Activated T-helper 2 cell treated with anti-CD3 and anti-CD28 coated beads, Interferon-gamma antibody, Interleukin-2, Interleukin-4, amounts not matched to agents 10 μg/mL and 5 μg/mL and 100 μg/mL, durations not matched to agents 14 hours and 24 hours and 36 hours (primary cell): ENCODE results near the gene MT1G. TPM values are rescaled to one million over a fixed set of nuclear protein-coding genes. Genes with fewer than 3 reads are reported as not detected.
"Not testable (repeated sequence)": the region's sequence is repeated elsewhere in the genome, so short reads cannot be mapped to it uniquely, and the experiment has no call there.

ENCODE experiments used
- DNase-seq: peaks from one replicate; pipeline ENCODE4 v3.0.0; 2021; ENCODE audit warnings: low spot score
- H3K27ac Mint-ChIP-seq: one replicate; pipeline ENCODE4 v1.8.0; 2021; ENCODE audit warnings: mixed read lengths
- H3K27me3 Mint-ChIP-seq: one replicate; pipeline ENCODE4 v1.8.0; 2021; ENCODE audit warnings: low read depth, mixed read lengths
- H3K36me3 Mint-ChIP-seq: one replicate; pipeline ENCODE4 v1.8.0; 2021; ENCODE audit warnings: low read depth, mixed read lengths
- H3K4me1 Mint-ChIP-seq: one replicate; pipeline ENCODE4 v1.8.0; 2021; ENCODE audit warnings: low read depth, mixed read lengths
- H3K4me3 Mint-ChIP-seq: one replicate; pipeline ENCODE4 v1.8.0; 2021; ENCODE audit warnings: low read depth, mild to moderate bottlenecking, moderate library complexity, mixed read lengths
- H3K9me3 Mint-ChIP-seq: one replicate; pipeline ENCODE4 v1.8.0; 2021; ENCODE audit warnings: mixed read lengths
- intact Hi-C: fragments of 100-400 bp; cut with micrococcal nuclease; formaldehyde crosslinking; loops from one replicate; pipeline ENCODE4 v1.15.1; 2023
- total RNA-seq: library from RNA; stranded (reverse); gene quantifications from 2 replicates; pipeline ENCODE4 v1.2.3, GENCODE V29; 2022

The MT1G gene
- total RNA-seq, 1 donor from 2014 or later: 21.1 TPM

- no peaks in the 10 kb centered on the region for H3K27me3 Mint-ChIP-seq
- intact Hi-C loops: loop anchor here (1.0 to 5.0 kb wide), 5 partner anchors 14 to 231 kb away; partner anchors contain the start of genes MT1G, MT1H, MT2A and NUDT21
- DNase-seq: no peak
Observed at GRCh38 chr16:56682703-56683397, 15.0 kb upstream of the MT1G start.

GRCh38 chr16:56681939-56682702 lies 14.3 kb upstream of the MT1G start, which contains the start of gene MT1X:
MT1X (plus strand) TSS chr16:56682470; CDS start chr16:56682541, 71 bp downstream.
- Mint-ChIP-seq H3K27ac (peak within 1 kb of the TSS; percentile 84), H3K9me3 (no peaks in the 10 kb centered on the region)
- peak; percentile 83 for DNase-seq

More at GRCh38 chr16:56682703-56683397, 15.0 kb upstream of the MT1G start:
- H3K4me3 Mint-ChIP-seq: peak overlapping the region; percentile 94
- peaks cover 4% of the 10 kb centered on the region for H3K36me3 Mint-ChIP-seq
- peaks cover 24% of the 10 kb centered on the region for H3K4me1 Mint-ChIP-seq
- H3K9me3 Mint-ChIP-seq: no peaks in the 10 kb centered on the region
- H3K27ac Mint-ChIP-seq: peak overlapping the region; percentile 84

GRCh38 chr16:56679818-56680217 lies 12.0 kb upstream of the MT1G start:
- H3K9me3 Mint-ChIP-seq: no peaks in the 10 kb centered on the region
- no peaks in the 10 kb centered on the region for H3K36me3 Mint-ChIP-seq
- H3K27ac Mint-ChIP-seq: no peak overlapping the region
- H3K4me3 Mint-ChIP-seq: no peak overlapping the region
- peaks cover 32% of the 10 kb centered on the region for H3K4me1 Mint-ChIP-seq
- intact Hi-C loops: loop anchor here (5.0 kb wide), 2 partner anchors 38 to 228 kb away; partner anchors contain the start of genes NUDT21 and OGFOD1
- peaks cover 5% of the 10 kb centered on the region for H3K27me3 Mint-ChIP-seq
- no peak for DNase-seq

More at GRCh38 chr16:56681939-56682702, 14.3 kb upstream of the MT1G start, which contains the start of gene MT1X:
- H3K4me3 Mint-ChIP-seq: peak within 1 kb of the TSS; percentile 94
- H3K4me1 Mint-ChIP-seq: peaks cover 24% of the 10 kb centered on the region
- H3K27me3 Mint-ChIP-seq: no peaks in the 10 kb centered on the region
- H3K36me3 Mint-ChIP-seq: peaks cover 4% of the 10 kb centered on the region
- intact Hi-C loops: loop anchor here (1.0 to 5.0 kb wide), 5 partner anchors 13 to 230 kb away; partner anchors contain the start of genes MT1G, MT1H, MT2A and NUDT21

GRCh38 chr16:56679078-56679730 lies 11.3 kb upstream of the MT1G start:
- no peak for DNase-seq
- H3K27ac Mint-ChIP-seq: no peak overlapping the region
- peaks cover 7% of the 10 kb centered on the region for H3K27me3 Mint-ChIP-seq
- intact Hi-C loops: no loop called here
- peaks cover 34% of the 10 kb centered on the region for H3K4me1 Mint-ChIP-seq
- H3K9me3 Mint-ChIP-seq: no peaks in the 10 kb centered on the region
- H3K36me3 Mint-ChIP-seq: no peaks in the 10 kb centered on the region
- no peak overlapping the region for H3K4me3 Mint-ChIP-seq

- H3K9me3 Mint-ChIP-seq: no peaks in the 10 kb centered on the region
- H3K4me3 Mint-ChIP-seq: no peak overlapping the region
- intact Hi-C loops: no loop called here
Observed at GRCh38 chr16:56677474-56677873, 9.6 kb upstream of the MT1G start.

GRCh38 chr16:56675685-56676210 lies 7.9 kb upstream of the MT1G start:
- Mint-ChIP-seq H3K9me3 (no peaks in the 10 kb centered on the region), H3K4me1 (peaks cover 32% of the 10 kb centered on the region), H3K27me3 (peaks cover 18% of the 10 kb centered on the region), H3K36me3 (no peaks in the 10 kb centered on the region), H3K4me3 (peak overlapping the region; percentile 43), H3K27ac (no peak overlapping the region)
- intact Hi-C loops: no loop called here
- no peak for DNase-seq

More at GRCh38 chr16:56677474-56677873, 9.6 kb upstream of the MT1G start:
- Mint-ChIP-seq H3K36me3 (no peaks in the 10 kb centered on the region), H3K4me1 (peaks cover 32% of the 10 kb centered on the region), H3K27ac (no peak overlapping the region), H3K27me3 (peaks cover 9% of the 10 kb centered on the region)
- DNase-seq: no peak

GRCh38 chr16:56674570-56674969 lies 6.7 kb upstream of the MT1G start:
- H3K27ac Mint-ChIP-seq, H3K36me3 Mint-ChIP-seq, H3K9me3 Mint-ChIP-seq, intact Hi-C loops, DNase-seq, H3K4me3 Mint-ChIP-seq: not testable (repeated sequence)
- peaks cover 31% of the 10 kb centered on the region for H3K4me1 Mint-ChIP-seq
- peaks cover 28% of the 10 kb centered on the region for H3K27me3 Mint-ChIP-seq

- DNase-seq: no peak
- Mint-ChIP-seq H3K27ac (no peak overlapping the region), H3K4me1 (peaks cover 35% of the 10 kb centered on the region), H3K36me3 (no peaks in the 10 kb centered on the region), H3K9me3 (no peaks in the 10 kb centered on the region), H3K4me3 (no peak overlapping the region), H3K27me3 (peaks cover 34% of the 10 kb centered on the region)
- intact Hi-C loops: loop anchor here (2.0 kb wide), 1 partner anchor 29 kb away; no protein-coding TSS in a partner anchor
Observed at GRCh38 chr16:56673921-56674320, 6.1 kb upstream of the MT1G start.

- Mint-ChIP-seq H3K4me3 (no peak overlapping the region), H3K4me1 (peaks cover 43% of the 10 kb centered on the region), H3K27ac (no peak overlapping the region), H3K27me3 (peaks cover 42% of the 10 kb centered on the region), H3K9me3 (no peaks in the 10 kb centered on the region), H3K36me3 (no peaks in the 10 kb centered on the region)
- no peak for DNase-seq
- intact Hi-C loops: loop anchor here (2.0 kb wide), 1 partner anchor 30 kb away; no protein-coding TSS in a partner anchor
Observed at GRCh38 chr16:56672761-56673536, 5.1 kb upstream of the MT1G start.

GRCh38 chr16:56672171-56672570 lies 4.3 kb upstream of the MT1G start:
- H3K36me3 Mint-ChIP-seq, H3K4me3 Mint-ChIP-seq, DNase-seq, H3K9me3 Mint-ChIP-seq, H3K27ac Mint-ChIP-seq: not testable (repeated sequence)
- Mint-ChIP-seq H3K4me1 (peaks cover 45% of the 10 kb centered on the region), H3K27me3 (peaks cover 44% of the 10 kb centered on the region)
- intact Hi-C loops: loop anchor here (2.0 kb wide), 1 partner anchor 31 kb away; no protein-coding TSS in a partner anchor

- Mint-ChIP-seq H3K27me3 (peaks cover 44% of the 10 kb centered on the region), H3K4me1 (peaks cover 45% of the 10 kb centered on the region)
- H3K27ac Mint-ChIP-seq, H3K36me3 Mint-ChIP-seq, H3K9me3 Mint-ChIP-seq, H3K4me3 Mint-ChIP-seq, DNase-seq: not testable (repeated sequence)
- intact Hi-C loops: loop anchor here (2.0 kb wide), 1 partner anchor 31 kb away; no protein-coding TSS in a partner anchor
Observed at GRCh38 chr16:56671691-56672090, 3.8 kb upstream of the MT1G start.

- Mint-ChIP-seq H3K4me3 (no peak overlapping the region), H3K4me1 (peaks cover 43% of the 10 kb centered on the region), H3K27me3 (peaks cover 47% of the 10 kb centered on the region), H3K9me3 (no peaks in the 10 kb centered on the region), H3K36me3 (no peaks in the 10 kb centered on the region), H3K27ac (no peak overlapping the region)
- intact Hi-C loops: no loop called here
- DNase-seq: no peak
Observed at GRCh38 chr16:56670620-56670934, 2.7 kb upstream of the MT1G start.
